PFSK-1 (cell line): ENCODE measurements around the gene RAD51B.

Source experiments
- FOXP2 ChIP-seq: optimal IDR thresholded peaks from 2 replicates; pipeline ENCODE3; 2011; ENCODE audit warnings: borderline replicate concordance, control low read depth, inconsistent platforms; ENCODE audit not compliant: insufficient read depth; ENCODE audit errors: extremely low read length, extremely low read depth
- POLR2AphosphoS5 ChIP-seq: IDR thresholded peaks from 2 replicates; pipeline ENCODE4 v1.6.1; 2012; ENCODE audit warnings: low read depth, mild to moderate bottlenecking, control low read depth, low read length, moderate library complexity
- SIN3A ChIP-seq: IDR thresholded peaks from 2 replicates; pipeline ENCODE4 v1.6.1; 2012; ENCODE audit warnings: mild to moderate bottlenecking, low read length, moderate library complexity, borderline replicate concordance; ENCODE audit not compliant: insufficient read depth
- TAF1 ChIP-seq: IDR thresholded peaks from 2 replicates; pipeline ENCODE4 v1.6.1; 2012; ENCODE audit warnings: low read length, control low read depth, borderline replicate concordance; ENCODE audit not compliant: insufficient read depth
- TF ChIP-seq, protein P1 (sequence below), 2 experiments: IDR thresholded peaks; 2 replicates each; pipeline versions ENCODE4 v1.6.1 to v1.8.0; 2011 to 2012; ENCODE audit warnings: low read depth in 2 of 2, low read length in 2 of 2, control low read depth in 1 of 2, inconsistent platforms in 1 of 2, mild to moderate bottlenecking in 1 of 2, moderate library complexity in 1 of 2; ENCODE audit not compliant: insufficient read depth in 1 of 2

RAD51B gene

GRCh38 chr14:68229423-68230100 lies 410.0 kb downstream of the RAD51B start:
- TF ChIP-seq FOXP2 (no peak), TAF1 (no peak), SIN3A (no peak), POLR2AphosphoS5 (no peak)
- TF ChIP-seq, protein P1, sequence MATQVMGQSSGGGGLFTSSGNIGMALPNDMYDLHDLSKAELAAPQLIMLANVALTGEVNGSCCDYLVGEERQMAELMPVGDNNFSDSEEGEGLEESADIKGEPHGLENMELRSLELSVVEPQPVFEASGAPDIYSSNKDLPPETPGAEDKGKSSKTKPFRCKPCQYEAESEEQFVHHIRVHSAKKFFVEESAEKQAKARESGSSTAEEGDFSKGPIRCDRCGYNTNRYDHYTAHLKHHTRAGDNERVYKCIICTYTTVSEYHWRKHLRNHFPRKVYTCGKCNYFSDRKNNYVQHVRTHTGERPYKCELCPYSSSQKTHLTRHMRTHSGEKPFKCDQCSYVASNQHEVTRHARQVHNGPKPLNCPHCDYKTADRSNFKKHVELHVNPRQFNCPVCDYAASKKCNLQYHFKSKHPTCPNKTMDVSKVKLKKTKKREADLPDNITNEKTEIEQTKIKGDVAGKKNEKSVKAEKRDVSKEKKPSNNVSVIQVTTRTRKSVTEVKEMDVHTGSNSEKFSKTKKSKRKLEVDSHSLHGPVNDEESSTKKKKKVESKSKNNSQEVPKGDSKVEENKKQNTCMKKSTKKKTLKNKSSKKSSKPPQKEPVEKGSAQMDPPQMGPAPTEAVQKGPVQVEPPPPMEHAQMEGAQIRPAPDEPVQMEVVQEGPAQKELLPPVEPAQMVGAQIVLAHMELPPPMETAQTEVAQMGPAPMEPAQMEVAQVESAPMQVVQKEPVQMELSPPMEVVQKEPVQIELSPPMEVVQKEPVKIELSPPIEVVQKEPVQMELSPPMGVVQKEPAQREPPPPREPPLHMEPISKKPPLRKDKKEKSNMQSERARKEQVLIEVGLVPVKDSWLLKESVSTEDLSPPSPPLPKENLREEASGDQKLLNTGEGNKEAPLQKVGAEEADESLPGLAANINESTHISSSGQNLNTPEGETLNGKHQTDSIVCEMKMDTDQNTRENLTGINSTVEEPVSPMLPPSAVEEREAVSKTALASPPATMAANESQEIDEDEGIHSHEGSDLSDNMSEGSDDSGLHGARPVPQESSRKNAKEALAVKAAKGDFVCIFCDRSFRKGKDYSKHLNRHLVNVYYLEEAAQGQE (IDR thresholded peaks at IDR 0.05; ENCODE audit: insufficient read depth in 1 of 2, low read depth in 2 of 2, low read length in 2 of 2): no peak

DNA sequence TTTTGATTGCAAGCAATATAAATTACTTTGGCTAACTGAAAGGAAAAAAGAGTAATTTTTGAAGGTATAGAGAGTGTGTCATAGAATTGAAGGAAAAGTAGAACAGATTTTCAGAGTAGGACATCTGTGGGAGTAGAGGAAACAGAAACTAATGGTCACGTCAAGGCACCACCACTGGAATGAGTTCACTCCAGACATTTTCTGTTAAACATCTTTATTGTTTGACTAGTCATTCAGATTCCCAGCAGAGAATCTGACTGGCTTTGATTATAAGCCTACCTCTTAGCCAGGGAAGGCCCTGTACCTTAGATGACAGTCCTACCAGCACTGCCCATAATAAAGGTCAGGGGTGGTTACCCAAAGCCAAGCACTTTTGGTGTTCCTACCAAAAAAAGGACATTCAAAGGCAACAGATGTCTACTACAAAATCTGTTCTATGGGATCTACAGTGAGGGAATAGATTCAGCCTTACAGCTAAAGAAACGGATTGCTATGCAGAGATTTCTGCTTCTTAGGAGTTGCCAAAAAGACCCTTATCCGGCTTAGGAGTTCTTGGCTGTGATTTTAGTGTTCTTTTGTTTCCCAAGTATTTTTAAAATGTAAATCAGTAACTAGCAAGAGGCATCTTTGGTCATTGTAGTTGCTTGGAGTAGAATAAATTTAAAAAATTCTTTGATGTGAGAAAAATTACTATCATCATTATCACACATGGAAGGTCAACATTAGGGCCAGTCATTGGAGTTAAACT lies 410.8 kb downstream of the RAD51B start:
- TF ChIP-seq SIN3A (no peak), TAF1 (no peak), FOXP2 (no peak), POLR2AphosphoS5 (no peak)
- TF ChIP-seq, protein P1 (IDR thresholded peaks at IDR 0.05; ENCODE audit: insufficient read depth in 1 of 2, low read depth in 2 of 2, low read length in 2 of 2): no peak

GRCh38 chr14:68230950-68231717 lies 411.6 kb downstream of the RAD51B start:
- TF ChIP-seq, protein P1 (IDR thresholded peaks at IDR 0.05; ENCODE audit: insufficient read depth in 1 of 2, low read depth in 2 of 2, low read length in 2 of 2): no peak
- TF ChIP-seq FOXP2 (no peak), POLR2AphosphoS5 (no peak), SIN3A (no peak), TAF1 (no peak)

DNA sequence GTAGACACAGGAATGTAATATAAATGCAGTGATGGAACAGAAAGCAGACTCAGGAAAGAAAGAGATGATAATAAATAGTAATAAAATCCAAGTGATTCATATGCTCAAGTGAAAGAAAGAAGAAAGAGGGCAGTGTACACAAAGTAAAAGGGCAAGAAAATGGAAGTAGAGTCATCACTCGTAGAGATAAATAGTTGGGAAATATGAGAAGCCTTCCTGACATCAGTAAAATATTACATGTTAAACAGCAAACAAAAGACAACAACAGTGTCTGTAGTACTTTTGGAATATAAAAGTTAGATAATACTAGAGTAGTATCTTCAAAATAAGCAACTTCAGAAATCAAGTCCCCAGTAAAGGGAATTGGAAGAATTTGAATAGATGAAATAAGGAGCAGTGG lies 412.3 kb downstream of the RAD51B start:
- TF ChIP-seq, protein P1 (IDR thresholded peaks at IDR 0.05; ENCODE audit: insufficient read depth in 1 of 2, low read depth in 2 of 2, low read length in 2 of 2): no peak
- no peak for TF ChIP-seq POLR2AphosphoS5
- no peak for TF ChIP-seq FOXP2
- TF ChIP-seq TAF1: no peak
- TF ChIP-seq SIN3A: no peak
